Activated T-helper 9 cell treated with anti-CD3 and anti-CD28 coated beads, Interleukin-2, amount 50 U/mL, for 16 hours (primary cell): ENCODE data around the gene SLC8A2.
A peak's percentile ranks its signal among the peaks of the same experiment; 100 is the strongest.
"Not testable (repeated sequence)": the region's sequence is repeated elsewhere in the genome, so short reads cannot be mapped to it uniquely, and the experiment has no call there.

Experiments used
- DNase-seq: peaks from one replicate; pipeline ENCODE4 v3.0.0-alpha.2; 2020; ENCODE audit warnings: low read depth

The SLC8A2 gene

DNA sequence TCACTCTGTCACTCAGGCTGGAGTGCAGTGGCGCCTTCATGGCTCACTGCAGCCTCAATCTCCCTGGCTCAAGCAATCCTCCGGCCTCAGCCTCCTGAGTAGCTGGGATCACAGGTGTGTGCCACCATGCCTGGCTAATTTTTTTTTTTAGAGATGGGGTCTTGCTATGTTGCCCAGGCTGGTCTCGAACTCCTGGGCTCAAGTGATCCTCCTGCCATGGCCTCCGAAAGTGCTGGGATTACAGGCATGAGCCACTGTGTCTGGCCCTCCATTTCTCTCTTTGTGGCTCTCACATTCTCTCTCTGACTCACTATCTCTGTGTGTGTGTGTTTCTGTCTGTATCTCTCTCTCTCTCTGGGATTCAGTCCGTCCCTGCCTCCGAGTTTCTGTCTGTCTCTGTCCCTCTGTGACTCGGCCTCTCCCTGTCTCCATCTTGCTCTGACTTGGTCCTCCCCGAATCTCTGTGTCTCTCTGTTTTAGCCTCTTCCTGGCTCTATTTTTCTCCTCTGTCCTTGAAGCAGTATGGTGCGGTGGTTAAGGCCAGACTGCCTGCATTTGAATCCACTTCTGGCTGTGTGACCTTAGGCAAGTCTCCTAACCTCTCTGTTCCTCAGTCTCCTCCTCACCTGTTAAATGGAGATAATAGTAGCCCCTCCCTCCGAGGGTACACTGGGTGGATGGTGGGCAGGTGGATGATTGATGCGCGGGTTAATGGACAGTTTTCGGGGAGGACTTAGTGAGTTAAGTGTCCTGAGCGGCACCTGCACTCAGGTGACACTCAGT lies 63.3 kb downstream of the SLC8A2 start:
- DNase-seq, result no peak

DNA sequence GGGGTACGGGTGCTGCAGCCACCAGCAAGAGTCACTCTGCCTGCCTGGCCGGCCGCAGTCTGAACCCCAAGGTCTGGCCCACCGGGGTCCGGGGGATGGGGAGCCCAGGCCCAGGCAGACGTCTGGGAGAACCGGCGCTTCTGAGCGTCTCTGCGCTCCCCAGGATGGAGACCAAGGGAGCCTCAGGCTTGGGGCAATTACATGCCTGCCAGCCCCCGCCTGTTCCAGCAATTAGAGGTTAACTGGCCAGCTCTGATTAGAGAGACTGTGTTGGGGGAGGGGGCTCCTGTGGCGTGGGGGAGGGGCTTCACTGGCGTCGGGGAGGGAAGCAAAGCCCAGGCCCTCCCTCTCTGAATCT lies 64.3 kb downstream of the SLC8A2 start:
- no peak for DNase-seq

DNA sequence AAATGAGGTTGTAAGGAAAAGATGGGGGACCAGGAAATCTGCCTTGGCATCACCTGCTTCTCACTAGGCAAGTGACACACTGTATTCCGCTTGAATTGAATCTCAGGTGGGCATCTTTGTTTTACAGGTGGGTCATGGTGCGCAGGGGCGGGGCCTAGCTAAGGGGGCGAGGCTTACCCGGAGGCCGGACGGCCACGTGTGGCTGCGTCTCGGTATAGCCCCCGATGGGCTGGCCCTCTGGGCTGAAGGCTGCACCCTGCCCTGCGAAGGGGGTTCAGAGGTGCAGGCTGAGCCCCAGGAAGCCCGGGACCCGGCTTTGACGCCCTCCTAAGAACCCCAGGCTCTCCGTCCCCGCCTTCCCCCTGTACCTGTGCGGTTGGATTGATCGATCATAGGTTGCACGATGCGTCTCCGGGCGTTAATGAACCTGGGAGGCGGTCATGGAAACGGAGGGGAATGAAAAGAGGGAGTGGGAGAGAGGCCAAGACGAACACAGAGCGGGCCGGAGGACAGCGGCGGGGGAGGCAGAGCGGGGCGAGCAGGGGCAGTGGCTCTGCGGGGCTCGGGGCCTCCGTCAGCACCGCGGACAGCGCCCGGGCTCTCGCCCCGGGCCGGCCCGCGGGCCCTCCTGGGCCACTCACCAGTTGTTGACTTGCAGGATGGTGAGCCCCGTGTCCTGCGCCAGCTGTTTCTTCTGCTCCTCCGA lies 64.8 kb downstream of the SLC8A2 start:
- DNase-seq, result no peak

DNA sequence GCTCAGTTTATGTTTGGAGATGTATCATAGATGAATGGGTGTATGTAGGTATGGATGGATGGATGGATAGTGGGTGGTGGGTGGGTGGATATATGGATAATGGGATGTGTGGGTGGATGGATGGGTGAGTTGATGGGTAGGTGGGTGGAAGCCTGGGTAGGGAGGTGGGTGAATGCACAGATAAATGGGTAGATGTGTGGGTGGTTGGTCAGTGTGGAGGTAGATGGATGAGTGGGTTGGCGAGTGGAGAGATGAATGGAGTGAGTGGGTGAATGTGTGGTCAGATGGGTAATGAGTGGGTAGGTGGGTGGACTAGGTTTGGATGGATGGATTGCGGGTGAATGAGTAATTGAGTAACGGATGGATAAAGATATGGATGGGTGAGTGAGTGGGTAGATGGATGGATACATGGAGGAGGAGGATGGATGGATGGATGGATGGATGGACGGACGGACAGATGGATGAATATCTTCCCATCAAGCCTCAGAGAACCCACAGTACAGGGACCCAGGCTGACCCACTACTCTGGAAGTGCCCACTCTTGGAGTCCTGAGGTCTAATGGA lies 65.8 kb downstream of the SLC8A2 start:
- DNase-seq, result no peak

DNA sequence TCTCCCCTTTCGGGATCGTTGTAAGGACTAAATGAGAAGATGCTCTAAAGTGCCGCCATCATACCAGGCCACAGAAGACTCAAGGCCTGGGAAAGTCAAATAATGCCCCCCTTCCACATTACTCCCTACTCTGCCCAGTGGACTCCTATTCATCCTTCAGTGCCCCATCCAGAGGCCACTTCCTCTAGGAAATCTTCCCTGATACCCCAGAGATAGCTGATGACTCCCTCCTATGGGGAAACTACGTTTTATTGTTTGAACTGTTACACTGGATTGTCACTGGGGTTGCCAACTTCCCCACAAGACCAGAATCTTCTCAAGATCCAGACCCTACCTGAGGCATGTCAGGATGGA lies 66.5 kb downstream of the SLC8A2 start:
- DNase-seq, result no peak

DNA sequence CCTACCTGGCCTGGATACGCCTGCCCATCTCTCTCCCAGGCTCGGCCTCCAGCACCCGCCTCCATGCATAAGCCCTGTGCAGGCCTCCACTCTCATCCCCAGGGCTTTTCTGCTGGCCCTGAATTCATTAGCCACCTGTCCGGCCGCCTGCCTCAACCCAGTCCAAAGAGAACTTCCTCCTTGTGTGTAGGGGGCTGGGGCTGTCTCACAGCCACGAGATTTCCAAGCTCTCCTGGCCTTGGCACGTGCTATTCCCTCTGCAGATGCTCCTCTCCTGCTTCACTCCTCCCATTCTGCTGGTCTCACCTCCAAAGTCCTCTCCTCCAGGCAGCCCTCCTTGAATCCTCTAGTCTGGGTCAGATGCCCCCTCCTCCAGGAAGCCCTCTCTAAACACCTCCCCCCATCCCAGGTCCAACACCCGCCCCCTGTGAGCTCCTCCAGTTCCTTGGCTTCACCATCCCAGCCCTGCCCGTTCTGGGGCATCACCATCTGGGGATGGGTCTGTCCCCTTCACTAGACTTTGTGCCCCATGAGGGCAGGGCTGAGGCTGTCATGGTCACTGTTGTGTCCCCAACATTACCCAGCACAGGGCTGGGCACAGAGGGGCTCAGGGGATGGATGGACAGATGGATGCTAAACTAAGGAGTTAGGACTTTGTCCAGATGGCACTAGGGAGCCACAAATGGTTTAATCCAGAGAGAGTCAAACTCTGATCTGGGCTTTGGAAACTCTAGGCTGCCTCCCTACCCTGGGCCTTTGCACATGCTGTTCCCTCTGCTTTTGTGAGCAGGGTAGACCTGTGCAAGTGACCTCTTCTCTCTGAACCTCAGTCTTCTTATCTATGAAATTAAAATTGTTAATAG lies 67.1 kb downstream of the SLC8A2 start:
- DNase-seq, result no peak

DNA sequence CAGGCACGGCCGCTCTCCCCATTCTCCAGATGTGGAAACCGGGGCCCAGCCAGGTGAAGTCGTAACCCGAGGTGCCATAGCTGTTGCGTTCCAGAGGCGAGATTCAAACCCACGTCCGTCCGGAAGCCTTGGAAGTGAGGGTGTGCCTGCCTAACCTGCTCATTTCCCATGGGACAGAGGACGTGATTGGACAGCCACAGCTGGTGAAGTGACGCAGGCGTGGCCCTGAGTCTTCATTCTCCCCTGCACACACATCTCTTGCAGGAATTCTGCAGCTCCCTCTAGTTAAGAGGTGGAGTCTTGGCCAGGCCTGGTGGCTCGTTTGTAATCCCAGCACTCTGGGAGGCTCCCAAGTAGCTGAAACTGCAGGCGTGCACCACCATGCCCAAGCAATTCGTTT lies 69.2 kb downstream of the SLC8A2 start:
- no peak for DNase-seq

DNA sequence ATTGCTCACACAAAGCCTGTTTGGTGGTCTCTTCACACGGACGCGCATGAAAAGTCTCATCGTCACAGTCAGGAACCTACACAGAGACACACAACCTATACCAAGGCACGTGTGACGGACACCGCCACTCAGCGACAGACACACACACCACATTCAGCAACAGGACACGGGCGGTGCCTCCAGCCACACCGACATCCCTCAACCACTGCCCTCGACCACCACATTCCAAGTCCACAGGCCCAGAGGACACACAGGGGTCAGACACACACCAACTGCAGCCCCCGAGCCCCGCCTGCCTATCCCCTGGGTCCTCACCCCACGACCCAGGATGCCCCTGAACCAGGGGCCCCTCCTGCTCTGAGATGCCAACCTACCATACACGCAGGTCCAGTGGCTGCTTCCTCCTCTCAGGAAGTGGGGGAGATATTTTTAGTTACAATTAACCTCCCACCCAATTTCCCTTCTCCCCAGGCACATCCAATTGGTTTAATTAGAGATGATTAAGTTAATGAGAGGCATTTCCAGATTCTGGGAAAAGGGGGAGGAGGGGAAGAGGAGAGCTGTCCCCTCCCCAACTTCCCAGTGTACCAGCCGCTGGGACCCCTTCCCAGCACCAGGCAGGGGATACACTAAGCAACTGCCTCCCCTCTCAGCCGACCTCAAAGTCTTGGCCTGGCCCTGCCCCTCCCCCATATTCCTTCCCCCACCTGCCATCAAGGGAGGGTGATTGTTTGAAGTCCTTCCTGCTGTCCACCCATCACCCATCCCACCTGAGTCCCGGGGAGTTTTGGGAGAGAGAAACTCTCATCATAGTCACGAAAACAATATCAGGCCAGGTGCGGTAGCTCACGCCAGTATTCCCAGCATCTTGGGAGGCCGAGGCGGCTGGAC lies 72.7 kb downstream of the SLC8A2 start:
- no peak for DNase-seq

DNA sequence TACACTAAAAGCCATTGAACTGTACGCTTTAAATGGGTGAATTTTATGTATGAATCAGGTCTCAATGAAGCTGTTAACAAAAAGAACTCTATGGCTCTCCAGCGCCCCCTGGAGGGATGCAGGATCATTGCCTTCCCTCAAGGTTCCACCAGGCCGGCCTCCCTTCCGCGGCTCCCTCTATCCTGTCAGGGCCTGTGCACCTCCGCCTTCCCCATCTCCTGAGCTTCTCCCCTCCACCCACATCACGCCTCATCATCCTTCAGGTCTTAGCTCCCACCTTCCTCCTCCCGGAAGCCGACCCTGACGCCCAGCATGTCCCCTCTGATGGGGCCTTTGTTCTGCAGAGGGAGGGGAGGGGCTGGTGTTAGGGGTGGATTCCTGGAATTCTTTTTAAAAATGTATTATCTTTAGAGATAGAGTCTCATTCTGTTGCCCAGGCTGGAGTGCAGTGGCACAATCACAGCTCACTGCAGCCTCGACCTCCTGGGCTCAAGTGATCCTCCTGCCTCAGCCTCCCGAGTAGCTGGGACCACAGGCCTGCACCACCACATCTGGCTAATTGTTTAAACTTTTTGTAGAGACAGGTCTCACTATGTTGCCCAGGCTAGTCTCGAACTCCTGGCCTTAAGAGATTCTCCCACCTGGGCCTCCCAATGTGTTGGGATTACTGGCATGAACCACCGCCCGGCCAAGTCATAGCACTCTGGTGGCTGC lies 80.0 kb downstream of the SLC8A2 start:
- peak; percentile 63 for DNase-seq

DNA sequence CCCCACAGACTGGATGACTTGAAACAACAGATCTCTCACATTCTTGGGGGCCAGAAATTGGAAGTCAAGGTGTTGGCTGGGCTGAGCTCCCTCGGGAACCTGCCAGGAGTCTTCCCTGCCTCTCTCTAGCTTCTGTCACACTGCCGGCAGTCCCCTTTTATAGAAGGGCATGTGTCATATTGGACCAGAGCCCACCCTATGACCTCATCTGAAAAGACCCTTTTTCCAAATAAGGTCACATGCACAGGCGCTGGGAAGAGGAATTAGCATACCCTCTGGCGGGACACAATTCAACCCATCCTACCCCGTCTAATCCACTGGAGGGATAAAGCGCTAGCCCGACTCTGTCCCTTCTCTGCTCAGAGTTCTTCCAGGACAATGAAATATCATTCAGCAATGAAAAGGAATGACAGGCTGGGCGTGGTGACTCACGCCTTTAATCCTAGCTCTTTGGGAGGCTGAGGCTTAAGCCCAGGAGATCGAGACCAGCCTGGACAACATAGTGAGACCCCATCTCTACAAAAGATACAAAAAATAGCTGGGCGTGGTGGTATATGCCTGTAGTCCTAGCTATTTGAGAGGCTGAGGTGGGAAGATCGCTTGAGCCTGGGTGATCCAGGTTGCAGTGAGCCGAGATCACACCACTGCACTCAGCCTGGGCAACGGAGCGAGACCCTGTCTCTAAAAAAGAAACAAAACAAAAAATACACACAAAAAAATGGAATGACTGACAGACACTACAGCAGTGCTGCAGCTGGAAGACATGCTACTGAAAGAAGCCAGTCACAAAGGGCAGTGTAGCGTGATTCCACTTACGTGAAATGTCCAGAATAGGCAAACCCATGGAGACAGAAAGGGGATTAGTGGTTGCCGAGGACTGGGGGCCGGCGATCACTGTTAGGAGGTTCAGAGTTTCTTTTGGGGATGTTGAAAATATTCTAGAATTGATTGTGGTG lies 80.9 kb downstream of the SLC8A2 start:
- no peak for DNase-seq

DNA sequence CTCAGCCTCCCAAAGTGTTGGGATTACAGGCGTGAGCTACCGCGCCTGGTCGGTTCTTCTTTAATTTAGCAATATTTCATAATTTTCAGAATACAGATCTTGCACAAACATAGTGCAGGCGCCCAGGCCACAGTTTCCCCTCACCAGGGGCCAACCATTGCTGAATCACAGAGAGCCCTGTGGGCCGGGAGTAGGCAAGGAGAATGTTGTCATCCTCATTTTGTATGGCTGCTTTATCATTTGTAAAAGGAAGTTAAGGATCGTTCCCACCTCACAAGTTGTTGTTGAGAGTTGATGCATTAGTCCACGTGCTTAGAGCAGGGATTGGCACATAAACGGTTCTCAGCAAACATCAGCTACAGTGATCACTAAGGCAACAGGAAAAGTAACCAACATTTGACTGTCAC lies 82.5 kb downstream of the SLC8A2 start:
- DNase-seq, result no peak

DNA sequence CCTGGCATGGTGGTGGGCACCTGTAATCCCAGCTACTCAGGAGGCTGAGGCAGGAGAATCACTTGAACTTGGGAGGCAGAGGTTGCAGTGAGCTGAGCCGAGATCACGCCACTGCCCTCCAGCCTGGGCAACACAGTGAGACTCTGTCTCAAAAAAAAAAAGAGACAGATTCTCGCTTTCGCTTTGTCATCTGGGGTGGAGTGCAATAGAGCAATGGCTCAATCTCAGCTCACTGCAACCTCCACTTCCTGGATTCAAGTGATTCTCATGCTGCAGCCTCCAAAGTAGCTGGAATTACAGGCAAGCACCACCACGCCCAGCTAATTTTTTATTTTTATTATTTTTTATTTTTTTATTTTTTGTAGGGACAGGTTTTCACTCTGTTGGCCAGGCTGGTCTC lies 83.0 kb downstream of the SLC8A2 start:
- DNase-seq, result not testable (repeated sequence)

DNA sequence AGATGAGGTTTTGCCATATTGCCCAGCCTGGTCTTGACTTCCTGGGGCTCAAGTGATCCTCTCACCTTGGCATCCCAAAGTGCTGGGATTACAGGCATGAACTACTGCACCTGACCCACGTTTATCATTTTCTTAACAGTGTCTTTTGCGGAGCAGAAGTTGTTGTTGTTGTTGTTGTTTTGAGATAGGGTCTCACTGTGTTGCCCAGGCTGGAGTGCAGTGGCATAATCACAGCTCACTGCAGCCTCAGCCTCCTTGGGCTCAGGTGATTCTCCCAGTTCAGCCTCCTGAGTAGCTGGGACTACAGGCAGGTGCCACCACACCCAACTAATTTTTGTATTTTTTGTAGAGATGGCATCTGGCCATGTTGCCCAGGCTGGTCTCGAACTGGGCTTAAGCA lies 84.1 kb downstream of the SLC8A2 start:
- DNase-seq, result not testable (repeated sequence)

DNA sequence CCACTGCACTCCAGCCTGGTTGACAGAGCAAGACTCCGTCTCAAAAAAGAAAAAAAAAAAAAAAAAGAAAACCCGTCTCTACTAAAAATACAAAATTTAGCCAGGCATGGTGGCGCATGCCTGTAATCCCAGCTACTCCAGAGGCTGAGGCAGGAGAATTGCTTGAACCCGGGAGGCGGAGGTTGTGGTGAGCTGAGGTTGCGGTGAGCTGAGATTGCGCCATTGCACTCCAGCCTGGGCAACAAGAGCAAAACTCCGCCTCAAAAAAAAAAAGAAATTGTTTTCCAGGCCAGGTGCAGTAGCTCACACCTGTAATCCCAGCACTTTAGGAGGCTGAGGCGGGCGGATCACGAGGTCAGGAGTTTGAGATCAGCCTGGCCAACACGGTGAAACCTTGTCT lies 85.1 kb downstream of the SLC8A2 start:
- not testable (repeated sequence) for DNase-seq

DNA sequence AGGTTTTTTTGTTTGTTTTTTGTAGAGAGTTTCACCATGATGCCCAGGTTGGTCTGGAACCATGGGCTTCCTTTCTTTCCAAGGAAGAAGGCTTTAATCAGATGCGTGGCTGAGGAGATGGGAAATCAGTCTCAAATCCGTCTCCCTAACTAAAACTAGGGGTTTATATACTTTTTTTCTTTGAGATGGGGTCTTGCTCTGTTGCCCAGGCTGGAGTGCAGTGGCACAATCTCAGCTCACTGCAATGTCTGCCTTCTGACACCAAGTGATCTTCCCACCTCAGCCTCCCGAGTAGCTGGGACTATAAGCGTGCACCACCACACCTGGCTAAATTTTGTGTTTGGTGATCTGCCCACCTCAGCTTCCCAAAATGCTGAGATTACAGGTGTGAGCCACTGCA lies 87.2 kb downstream of the SLC8A2 start:
- not testable (repeated sequence) for DNase-seq

DNA sequence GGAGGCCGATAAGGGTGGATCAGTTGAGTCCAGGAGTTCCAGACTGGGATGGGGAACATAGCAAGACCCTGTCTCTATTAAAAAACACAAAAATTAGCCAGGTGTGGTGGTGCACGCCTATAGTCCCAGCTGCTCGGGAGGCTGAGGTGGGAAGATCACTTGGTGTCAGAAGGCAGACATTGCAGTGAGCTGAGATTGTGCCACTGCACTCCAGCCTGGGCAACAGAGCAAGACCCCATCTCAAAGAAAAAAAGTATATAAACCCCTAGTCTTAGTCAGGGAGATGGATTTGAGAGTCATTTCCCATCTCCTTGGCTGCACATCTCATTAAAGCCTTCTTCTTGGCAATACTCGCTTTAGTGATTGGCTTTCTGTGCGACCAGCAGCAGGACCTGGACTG lies 87.8 kb downstream of the SLC8A2 start:
- not testable (repeated sequence) for DNase-seq

DNA sequence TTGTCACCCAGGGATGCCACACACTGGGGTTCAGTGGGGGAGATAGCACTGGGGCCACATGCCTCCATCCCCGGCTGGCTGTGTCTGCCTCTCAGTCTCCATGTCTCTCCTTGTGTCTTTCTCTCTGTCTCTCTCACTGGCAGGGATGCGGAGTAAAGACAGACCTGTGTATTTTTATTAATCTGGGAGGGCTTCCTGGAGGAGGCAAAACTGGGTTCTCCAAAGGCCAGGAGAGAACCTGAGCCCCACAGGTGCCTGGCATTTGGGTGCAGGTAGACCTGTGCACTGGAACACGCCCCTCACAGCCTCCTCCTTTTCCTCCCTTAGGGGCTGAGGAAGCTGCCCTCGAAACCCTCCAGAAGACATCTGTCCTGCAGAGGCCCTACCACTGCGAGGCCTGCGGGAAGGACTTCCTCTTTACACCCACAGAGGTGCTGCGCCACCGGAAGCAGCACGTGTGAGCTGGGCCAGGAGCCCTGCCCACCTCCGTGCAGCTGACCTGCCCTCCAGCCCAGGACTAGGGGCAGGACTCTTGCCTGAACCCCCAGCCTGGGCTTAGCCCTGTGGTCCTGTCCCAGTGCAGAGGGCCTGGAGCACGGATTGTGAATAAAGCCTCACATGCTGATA lies 89.9 kb downstream of the SLC8A2 start:
- DNase-seq, result no peak

DNA sequence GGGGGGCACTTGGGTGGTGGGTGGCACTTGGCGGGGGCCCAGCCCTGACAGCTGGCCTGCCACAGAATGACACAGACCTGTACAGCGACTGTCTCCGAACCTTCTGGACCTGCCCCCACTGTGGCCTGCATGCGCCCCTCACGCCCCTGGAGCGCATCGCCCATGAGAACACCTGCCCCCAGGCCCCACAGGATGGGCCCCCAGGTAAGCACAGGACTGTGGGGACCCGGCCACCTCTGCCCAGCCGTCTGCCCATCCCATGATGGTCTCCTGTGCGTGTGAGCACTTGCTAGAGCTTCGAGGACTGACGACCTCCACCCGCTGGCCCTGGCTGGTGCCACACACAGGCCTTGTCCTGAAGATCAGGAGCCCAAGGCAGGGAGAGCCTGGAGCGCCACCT lies 90.6 kb downstream of the SLC8A2 start:
- DNase-seq, result no peak

DNA sequence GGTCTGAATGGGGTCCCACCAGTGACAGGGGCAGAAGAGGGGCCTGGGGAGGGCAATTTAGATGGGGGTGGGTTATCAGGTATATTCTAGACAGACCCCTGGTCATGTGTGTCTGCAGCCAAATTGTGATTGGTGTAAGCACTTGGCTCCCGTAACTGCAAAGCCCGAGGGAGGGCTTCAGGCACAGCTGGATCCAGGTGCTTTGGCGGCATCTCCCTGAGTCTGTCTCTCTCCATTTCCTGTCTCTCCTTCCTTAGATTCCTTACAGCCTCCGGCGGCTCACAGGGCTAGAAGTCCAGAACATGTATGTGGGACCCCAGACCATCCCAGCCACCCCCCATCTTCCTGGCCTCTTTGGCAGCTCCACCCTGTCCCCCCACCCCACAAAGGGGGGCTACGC lies 91.1 kb downstream of the SLC8A2 start:
- DNase-seq, result no peak
